GM19328 (cell line): ENCODE results near the gene CD48.

Experiments used
- ATAC-seq: cut with Tn5 transposase; IDR thresholded peaks from one replicate; pipeline ENCODE4 v1.9.1; 2021; ENCODE audit warnings: mild to moderate bottlenecking, moderate library complexity; ENCODE audit not compliant: unreplicated experiment

CD48 gene

GRCh38 chr1:160680399-160680798 is 31.2 kb downstream of the CD48 start:
- no peak for ATAC-seq

DNA sequence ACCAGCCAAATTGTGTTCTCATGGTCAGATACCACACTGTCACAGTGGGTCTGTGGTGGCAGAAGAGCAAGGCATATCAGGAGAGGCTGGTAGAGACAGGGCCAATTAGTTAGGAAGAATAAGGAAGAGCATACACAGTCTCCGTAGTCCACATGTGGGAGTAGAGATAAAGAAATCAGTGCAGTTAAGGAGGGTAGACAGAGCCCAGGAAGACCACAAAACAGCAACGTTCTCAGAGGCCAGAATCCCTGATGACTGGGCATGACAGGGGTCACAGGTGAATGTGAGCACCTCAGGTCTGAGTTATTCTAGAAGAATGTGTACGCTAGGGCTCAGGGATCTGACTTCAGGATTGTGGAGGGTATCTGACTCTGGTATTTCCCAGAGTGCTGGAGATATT is 31.7 kb downstream of the CD48 start:
- no peak for ATAC-seq

GRCh38 chr1:160676869-160677597 is 34.6 kb downstream of the CD48 start:
- ATAC-seq = no peak

- ATAC-seq = peak; percentile 45
These were observed 35.8 kb downstream of the CD48 start for GRCh38 chr1:160675641-160676410.

DNA sequence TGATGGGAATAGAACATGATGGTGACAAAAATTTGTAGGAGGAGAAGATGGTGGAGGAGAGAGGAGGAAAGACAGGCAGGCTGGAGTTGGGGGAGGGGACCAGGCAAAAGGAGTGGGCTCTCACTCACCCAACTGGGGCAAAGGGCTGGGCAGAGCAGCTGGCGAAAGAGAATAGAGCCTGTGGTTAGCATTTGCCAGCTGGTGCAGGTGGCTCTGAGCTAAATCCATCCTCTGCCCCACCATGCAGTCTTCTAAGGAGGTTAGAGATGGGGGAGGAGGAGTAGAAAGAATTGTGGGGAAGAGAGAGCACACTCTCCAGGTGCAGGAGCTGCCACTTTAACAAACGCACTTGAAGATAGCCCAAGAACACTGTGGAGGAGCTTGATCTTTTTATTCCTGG is 37.2 kb downstream of the CD48 start:
- no peak for ATAC-seq

GRCh38 chr1:160672789-160673695 is 38.6 kb downstream of the CD48 start:
- no peak for ATAC-seq

GRCh38 chr1:160671603-160672517 is 39.8 kb downstream of the CD48 start:
- no peak for ATAC-seq

DNA sequence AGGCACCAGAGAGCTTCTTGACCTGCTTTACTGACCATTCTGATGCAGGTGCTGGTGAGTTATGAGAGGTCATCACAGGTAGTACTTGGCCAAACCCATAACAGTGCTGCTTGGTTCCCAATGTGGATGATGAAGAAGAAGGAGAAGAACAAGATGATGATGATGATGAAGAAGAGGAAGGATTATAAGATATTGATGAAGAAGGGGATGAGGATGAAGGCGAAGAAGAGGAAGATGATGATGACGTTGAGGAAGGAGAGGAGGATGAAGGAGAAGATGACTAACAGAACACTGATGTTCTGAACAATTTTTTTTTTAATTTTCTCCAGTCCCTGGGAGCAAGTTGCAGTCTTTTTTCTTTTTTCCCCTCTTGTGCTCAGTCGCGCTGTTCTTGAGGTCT is 40.9 kb downstream of the CD48 start:
- no peak for ATAC-seq

DNA sequence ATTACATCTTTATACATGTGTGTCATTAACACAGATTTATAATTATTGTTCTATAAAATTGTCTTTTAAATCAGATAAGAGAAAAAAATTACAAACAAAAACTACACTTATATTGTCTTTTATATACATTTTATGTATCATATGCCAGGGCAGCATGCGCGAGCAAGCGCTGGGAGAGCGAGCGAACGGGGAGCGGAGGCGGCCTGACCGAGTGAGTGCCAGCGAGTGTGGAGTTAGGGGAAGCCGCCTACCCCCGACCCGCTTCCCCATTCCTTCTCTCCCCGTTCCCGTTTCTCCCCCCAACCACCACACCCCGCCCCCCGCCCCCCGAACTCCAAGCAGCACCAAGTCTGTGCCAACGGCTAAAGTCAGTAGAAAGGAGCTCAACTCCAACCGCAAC is 41.8 kb downstream of the CD48 start:
- ATAC-seq = no peak

- no peak for ATAC-seq
These were observed 42.3 kb downstream of the CD48 start for GRCh38 chr1:160669276-160669675.

- ATAC-seq = no peak
These were observed 43.7 kb downstream of the CD48 start for GRCh38 chr1:160667896-160668295.

DNA sequence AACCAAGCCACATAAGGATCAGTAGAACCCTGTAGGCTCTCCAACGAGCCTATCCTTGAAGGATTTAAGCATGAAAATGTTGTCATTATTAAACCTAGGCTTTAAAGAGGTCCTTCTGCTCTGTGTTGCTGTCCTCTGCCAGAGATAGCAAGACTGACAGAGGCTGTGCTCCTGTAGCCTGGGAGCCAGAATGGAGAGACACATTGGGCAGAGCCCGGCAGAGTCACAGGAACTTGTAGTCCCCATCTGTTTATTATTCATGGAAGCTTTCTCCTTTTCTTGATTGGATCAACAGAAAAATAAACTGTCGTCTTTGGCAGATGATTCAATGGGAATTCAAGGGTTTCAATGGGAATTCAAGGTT is 45.6 kb downstream of the CD48 start:
- no peak for ATAC-seq

DNA sequence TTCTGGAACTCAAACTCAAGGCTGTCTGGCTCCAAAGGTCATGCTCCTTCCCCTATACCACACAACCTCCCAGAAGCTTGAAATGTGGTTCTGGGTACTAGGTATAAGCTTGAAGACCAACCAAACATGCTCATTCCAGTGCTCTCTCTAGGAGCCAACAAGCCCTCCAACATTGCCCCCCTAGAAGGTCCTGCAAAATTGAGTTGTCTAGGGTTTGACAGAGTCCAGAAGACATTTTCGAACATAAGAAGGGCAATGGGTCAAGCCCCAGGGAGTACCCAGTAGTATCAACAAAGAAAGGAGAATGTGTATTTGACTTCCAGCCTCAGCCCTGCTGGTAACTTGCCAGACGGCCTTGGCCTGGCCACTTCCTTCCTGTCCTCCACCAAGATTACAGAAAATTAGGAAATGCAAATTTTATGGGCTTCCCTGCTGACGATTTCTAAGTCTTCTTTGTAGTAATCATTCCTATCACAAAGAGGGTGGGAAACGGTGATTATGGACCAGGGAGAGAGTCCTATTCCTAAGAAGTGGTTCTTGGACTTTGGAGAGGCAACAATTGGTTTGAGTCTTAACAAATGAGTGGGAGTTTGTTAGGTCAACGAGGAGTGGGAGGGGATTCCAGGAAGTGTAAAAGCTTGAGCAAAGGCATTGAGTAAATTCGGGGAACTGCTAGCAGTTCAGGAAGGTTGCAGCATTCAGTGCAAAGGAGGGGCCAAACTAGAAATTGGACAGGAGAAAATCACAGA is 46.1 kb downstream of the CD48 start:
- no peak for ATAC-seq

DNA sequence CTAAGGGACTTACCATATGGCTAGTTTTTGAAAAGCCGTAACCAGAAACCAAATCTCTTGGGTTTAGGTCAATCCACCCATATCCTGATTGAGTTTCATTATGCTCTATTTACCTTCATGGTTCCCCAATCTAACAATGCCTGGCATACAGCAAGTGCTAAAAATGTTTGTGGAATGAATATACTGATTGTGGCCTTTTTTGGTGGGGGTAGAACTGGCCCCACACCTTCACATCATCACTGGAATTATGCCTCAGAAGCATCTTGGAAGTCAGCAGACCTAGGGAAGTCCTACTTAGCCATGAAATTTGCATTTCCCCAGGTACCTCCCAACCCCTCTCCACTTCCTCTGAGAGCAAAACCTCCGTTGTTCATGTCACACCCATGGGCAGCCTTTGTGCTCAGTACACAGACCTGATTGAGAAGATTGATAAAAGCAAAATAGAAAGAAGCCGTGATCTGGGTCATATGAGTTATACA is 47.0 kb downstream of the CD48 start:
- peak; percentile 51 for ATAC-seq

GRCh38 chr1:160662910-160663309 is 48.7 kb downstream of the CD48 start:
- ATAC-seq = no peak

- ATAC-seq = no peak
These were observed 52.1 kb downstream of the CD48 start for GRCh38 chr1:160659566-160659965.

- ATAC-seq = no peak
These were observed 52.8 kb downstream of the CD48 start for GRCh38 chr1:160658814-160659193.

GRCh38 chr1:160658162-160658813 is 53.3 kb downstream of the CD48 start:
- no peak for ATAC-seq

GRCh38 chr1:160657250-160657781 is 54.3 kb downstream of the CD48 start:
- ATAC-seq = no peak
